Femur (tissue), 1 donor: ENCODE results near the gene TC2N.
"Not testable (repeated sequence)": the region's sequence is repeated elsewhere in the genome, so short reads cannot be mapped to it uniquely, and the experiment has no call there.

Source experiments
- DNase-seq: peaks from one replicate; pipeline ENCODE4 v3.0.0-alpha.2; 2017

The TC2N gene

GRCh38 chr14:91867316-91867988, at the start of gene TC2N:
Gene TC2N (minus strand): TSS chr14:91867536. CDS start chr14:91813769, 53,767 bp downstream.
- DNase-seq, result no peak

- no peak for DNase-seq
These were observed 44.7 kb upstream of the TC2N start for GRCh38 chr14:91912035-91912434.

GRCh38 chr14:91911474-91912032, 44.2 kb upstream of the TC2N start:
- DNase-seq, result no peak

- DNase-seq, result no peak
These were observed 42.9 kb upstream of the TC2N start for GRCh38 chr14:91910196-91910595.

GRCh38 chr14:91906374-91906773, 39.0 kb upstream of the TC2N start:
- no peak for DNase-seq

- DNase-seq, result no peak
These were observed 37.8 kb upstream of the TC2N start for GRCh38 chr14:91904956-91905645.

- DNase-seq, result no peak
These were observed 37.1 kb upstream of the TC2N start for GRCh38 chr14:91904483-91904882.

GRCh38 chr14:91903070-91903469, 35.7 kb upstream of the TC2N start:
- no peak for DNase-seq

- DNase-seq, result no peak
These were observed 35.0 kb upstream of the TC2N start for GRCh38 chr14:91902336-91902735.

GRCh38 chr14:91901449-91902226, 34.3 kb upstream of the TC2N start:
- no peak for DNase-seq

GRCh38 chr14:91899806-91900205, 32.5 kb upstream of the TC2N start:
- DNase-seq, result no peak

- DNase-seq, result no peak
These were observed 31.9 kb upstream of the TC2N start for GRCh38 chr14:91899213-91899612.

GRCh38 chr14:91898372-91898771, 31.0 kb upstream of the TC2N start:
- peak; percentile 69 for DNase-seq

GRCh38 chr14:91897716-91898115, 30.4 kb upstream of the TC2N start:
- not testable (repeated sequence) for DNase-seq

- DNase-seq, result peak; percentile 62
These were observed 29.9 kb upstream of the TC2N start for GRCh38 chr14:91897106-91897701.

- no peak for DNase-seq
These were observed 29.1 kb upstream of the TC2N start for GRCh38 chr14:91896419-91896818.

- no peak for DNase-seq
These were observed 26.3 kb upstream of the TC2N start for GRCh38 chr14:91893669-91894068.

- no peak for DNase-seq
These were observed 25.7 kb upstream of the TC2N start for GRCh38 chr14:91893007-91893406.

GRCh38 chr14:91891721-91892220, 24.4 kb upstream of the TC2N start:
- peak; percentile 88 for DNase-seq

GRCh38 chr14:91891101-91891500, 23.8 kb upstream of the TC2N start:
- no peak for DNase-seq

GRCh38 chr14:91890291-91890749, 23.0 kb upstream of the TC2N start:
- DNase-seq, result peak; percentile 58

- no peak for DNase-seq
These were observed 22.3 kb upstream of the TC2N start for GRCh38 chr14:91889477-91890211.
